ENCODE data around the gene ZNF48.

The ZNF48 gene

DNA sequence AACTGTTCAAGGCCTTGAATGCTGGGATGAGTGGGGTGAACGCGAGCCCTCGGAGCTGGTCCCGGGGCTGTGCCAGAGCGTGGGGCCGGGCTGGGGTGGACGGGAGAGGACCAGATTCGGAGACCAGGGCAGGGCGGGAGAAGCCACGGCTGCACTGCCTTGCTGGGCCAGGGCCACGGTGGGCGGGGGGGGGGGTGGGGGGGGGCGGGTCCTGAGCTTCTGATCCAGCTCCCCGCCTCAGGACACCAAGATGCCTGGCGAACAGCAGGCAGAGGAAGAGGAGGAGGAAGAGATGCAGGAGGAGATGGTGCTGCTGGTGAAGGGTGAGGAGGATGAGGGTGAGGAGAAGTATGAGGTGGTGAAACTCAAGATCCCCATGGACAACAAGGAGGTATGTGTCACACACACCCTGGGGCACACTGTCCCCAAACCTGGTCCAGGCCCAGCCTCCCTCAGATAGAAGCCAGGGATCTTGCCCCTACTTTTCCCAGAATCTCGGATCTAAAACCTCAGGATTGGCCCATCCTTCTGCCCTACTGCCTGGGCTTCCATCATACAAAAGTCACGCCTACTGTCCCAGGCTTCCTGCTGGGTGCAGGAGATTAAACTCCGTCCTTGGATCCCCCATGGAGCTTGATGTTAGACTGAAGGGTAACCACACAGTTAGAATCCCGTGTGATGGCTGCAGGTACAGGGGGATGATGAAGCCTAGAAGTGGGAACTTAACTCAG, 12.7 kb downstream of the ZNF48 start:
- no peak for DNase-seq

DNA sequence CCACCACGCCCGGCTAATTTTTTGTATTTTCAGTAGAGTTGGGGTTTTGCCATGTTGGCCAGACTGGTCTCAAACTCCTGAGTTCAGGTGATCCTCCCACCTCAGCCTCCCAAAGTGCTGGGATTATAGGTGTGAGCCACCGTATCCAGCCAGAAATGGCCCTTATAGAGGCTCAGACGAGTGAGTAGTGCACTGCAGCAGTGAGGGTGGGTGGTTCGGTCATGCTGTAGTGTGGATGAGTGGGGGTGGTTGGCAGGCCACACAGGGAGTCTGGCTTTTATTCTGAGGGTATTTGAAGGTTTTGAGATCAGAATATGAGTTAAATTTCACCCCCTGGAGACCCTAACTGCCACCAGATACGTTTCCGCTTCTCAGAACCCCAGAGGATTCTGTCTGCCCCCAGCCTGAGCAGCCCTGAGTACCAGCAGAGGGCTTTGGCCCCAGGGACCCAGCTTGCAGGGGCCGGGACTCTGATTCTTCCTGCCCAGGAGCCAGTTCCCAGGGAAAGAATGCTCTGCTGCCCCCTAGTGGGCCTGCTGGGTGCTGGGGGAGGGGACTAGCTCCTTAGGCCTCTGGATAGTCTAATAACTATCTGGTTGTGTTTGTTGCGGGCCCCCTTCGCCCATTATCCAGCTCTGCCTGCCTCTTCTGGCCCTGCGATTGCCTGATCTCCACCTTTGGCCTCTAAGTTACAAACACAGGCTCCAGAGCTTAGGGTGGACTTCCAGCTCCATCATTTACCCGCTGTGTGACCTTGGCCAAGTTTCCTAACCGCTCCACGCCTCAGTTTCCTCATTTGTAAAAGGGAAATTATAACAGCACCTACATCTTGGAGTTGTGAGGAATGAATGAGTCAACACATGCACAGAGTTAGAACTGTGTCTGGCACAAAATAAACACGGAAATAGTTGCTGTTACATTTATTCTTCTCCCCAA, 14.2 kb downstream of the ZNF48 start:
- peak; percentile 65 for DNase-seq

DNA sequence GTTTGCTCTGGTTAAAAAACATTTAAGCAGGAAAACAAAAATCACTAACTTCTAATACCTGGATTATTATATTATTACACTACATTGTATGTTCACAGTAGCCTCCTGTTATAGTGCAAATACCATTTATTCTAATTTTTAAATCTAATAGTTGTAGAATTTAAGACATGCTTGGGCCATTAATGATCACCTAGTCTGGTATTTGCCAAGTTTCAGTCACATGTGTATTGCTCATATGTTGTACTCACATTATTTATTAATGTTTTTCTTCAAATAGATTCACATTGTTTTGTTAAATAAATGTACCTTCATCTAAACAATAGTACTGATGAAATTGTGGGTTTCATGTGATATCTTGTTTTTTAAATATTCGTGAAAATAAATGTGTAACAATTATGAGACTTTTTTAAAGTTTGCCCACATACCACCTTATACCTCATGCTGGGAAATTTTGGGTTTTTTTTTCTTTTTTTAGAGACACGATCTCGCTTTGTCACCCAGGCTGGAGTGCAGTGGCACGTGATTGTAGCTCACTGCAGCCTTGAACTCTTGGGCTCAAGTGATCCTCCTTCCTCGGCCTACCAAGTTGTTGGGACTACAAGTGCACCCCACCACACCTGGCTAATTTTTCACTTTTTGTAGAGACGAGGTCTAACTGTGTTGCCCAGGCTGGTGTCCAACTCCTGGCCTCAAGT, 18.0 kb downstream of the ZNF48 start:
- no peak for DNase-seq

- DNase-seq: no peak
Measured at GRCh38 chr16:30414159-30414558, 18.9 kb downstream of the ZNF48 start.

- DNase-seq: no peak
Measured at GRCh38 chr16:30416047-30416603, 20.9 kb downstream of the ZNF48 start.

GRCh38 chr16:30416624-30417528, 21.7 kb downstream of the ZNF48 start:
- no peak for DNase-seq

GRCh38 chr16:30417529-30418349, 22.5 kb downstream of the ZNF48 start:
- DNase-seq: peak; percentile 64

DNA sequence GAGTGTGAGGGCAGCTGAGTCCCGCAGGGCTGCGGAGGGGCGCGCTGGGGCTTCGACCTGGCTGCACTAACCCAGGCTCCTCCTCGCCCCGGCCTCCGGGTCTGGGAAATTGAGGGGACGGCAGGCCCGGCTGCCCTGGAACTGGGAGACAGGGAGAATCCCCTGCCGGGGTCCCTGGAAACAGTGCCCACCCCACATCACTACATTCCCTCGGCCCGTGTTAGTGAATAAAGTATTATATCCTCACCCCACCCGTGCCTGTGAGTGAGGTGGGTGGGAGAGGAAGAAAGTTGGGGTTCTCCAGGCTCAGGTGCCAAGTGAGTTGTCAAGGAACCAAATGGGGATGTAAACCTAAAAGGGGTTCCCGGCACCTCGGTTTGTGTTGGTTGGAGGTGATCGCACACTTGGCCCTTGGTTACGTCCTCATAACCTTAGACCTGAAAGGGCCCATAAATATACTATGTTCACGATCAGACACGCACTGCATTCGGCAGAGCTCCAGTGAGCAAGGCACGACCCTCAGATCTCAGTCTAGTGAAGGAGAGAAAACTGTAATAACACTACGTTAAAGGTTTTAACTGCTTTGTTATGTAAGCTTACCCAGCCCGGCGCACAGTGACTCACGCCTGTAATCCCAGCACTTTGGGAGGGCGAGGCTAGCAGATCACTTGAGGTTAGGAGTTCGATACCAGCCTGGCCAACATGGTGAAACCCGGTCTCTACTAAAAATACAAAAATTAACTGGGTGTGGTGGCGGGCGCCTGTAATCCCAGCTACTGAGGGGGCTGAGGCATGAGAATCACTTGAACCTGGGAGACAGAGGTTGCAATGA, 23.3 kb downstream of the ZNF48 start:
- DNase-seq: no peak

DNA sequence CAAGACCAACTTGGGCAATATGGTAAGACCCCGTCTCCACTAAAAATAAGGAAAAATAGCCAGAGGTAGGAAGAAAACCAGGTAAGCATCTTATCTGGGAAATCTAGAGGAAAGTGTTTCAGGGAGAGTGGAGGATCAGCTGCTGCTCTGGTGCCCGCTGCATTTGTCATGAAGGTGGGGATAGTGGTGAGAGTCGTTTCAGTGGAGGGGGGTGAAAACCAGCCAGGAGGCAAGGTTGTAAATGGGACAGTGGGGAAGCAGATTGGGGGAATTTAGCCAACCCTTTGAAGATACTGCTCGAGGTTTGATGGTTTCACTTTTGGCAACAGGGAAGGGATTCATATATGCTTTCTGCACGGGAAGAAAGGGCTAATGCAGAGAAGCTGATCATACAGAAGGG, 25.8 kb downstream of the ZNF48 start:
- no peak for DNase-seq

- no peak for DNase-seq
Measured at GRCh38 chr16:30428055-30428454, 32.8 kb downstream of the ZNF48 start.

GRCh38 chr16:30429418-30429677, 34.1 kb downstream of the ZNF48 start:
- peak; percentile 36 for DNase-seq

DNA sequence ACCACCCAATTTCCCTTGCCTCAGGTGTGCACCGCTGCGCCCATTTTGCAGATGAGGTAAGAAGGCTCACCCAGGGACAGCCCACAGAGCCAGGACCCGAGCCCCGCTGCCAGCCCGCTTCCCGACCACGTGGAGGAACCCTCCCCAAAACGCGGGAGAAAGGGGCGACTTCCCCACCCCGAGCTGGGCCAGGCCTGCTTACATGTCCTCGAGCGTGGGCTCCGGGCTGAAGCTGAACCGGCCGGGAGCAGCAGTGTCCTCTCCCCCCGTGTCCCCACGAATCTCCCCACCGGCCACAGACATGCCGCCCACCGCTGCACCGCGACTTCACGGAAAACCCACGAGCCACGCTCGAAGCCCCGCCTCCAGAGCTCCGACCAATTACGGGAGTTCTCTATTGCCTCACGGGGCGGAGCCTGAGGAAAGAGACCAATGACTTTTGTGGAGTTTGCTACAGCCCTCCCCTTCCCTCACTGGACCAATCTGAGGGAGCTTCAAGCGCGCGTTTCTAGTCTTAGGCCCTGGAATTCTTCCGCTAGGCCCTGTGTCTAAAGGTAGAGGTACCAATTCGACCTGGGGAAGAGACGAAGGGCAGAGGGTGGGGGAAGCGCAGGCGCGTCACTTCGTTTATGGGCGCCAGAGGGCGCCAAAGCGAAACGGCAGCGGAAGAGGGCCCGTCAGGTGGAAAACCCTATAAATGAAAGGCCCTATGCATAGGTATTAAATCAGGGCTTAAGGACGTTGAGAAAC, 34.6 kb downstream of the ZNF48 start, which contains the start of gene DCTPP1:
TSS of gene DCTPP1 (minus strand) at position 353 of the 750 bp plus-strand sequence. CDS start at position 303, 50 bp downstream.
- peak; percentile 99 for DNase-seq

DNA sequence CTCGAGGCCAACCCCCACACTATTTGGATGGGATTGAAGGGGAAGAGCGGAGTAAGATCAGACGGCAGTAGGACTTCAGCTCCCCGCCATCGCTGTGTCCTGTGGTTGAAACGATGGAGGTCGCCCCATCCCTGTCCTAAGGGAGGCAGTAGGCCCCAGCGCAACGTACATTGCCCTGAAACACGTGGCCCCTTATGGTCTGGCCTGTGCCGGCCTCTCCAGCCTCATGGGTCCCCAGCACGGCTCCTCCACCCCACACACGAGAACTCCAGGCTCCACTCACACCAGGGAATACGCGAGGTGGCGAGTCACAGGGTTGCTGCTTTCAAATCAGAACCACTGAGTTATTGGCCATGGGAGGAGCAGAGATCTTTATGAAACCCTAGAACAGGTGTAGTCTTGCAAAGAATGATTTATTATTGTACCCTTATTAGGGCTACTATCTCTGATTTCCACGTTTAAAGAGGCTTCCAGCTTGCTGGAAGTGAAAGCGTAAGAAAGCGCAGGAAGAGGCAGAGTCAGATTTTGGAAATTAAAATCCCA, 35.3 kb downstream of the ZNF48 start:
- DNase-seq: no peak

- no peak for DNase-seq
Measured at GRCh38 chr16:30434852-30435251, 39.6 kb downstream of the ZNF48 start.

GRCh38 chr16:30437511-30438046, 42.4 kb downstream of the ZNF48 start:
- DNase-seq: no peak

DNA sequence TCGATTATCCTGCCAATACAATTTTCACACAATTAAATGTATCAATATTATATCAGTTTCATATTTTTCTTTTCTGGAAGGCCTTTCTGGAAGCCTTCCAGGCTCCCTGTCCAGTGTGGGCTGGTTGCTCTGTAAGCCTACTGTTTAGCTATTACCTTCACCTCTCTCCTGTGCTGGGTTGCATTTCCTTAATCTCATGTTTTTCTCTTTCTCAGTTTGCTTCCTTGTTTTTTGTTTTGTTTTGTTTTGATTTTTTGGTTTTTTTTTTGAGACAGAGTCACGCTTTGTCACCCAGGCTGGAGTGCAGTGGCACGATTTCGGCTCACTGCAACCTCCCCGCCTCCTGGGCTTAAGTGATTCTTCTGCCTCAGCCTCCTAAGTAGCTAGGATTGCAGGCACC, 43.6 kb downstream of the ZNF48 start:
- DNase-seq: no peak

GRCh38 chr16:30439720-30440348, 44.6 kb downstream of the ZNF48 start:
- no peak for DNase-seq

DNA sequence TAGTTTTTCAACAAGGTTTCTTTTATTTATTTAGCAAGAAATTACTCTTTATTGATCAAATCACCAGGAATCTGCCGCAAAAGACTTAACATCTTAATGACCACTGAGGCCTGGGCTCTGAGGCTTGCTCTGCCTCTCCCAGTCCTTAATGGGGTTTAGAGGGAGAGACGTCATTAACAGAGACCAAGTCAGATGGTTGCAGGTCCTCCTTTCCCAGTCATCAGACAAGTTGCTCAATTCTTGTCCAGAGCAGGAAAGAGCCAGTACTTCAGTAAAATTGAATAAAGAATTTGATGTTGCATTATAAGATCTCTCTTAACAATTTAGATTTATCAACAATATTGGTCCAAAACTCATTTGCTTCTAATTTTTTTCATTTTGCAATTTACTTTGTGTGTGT, 48.4 kb downstream of the ZNF48 start:
- no peak for DNase-seq
